ENCODE data around the gene SCAF11. TPM values are rescaled to one million over a fixed set of nuclear protein-coding genes. Genes with fewer than 3 reads are reported as not detected.
A peak's percentile ranks its signal among the peaks of the same experiment; 100 is the strongest.
"Not testable (repeated sequence)": the region's sequence is repeated elsewhere in the genome, so short reads cannot be mapped to it uniquely, and the experiment has no call there.

Gene SCAF11
- total and polyA plus RNA-seq, 11 donors: 26.4 to 148 (median 85.7) TPM

GRCh38 chr12:46020768-46021167 is 30.4 kb upstream of the SCAF11 start:
- Histone ChIP-seq H3K4me1 (no peaks in the 10 kb centered on the region), H3K27ac (no peak overlapping the region), H3K36me3 (no peaks in the 10 kb centered on the region), H3K9me3 (peaks cover 0 to 64% (median 19%) of the 10 kb centered on the region in 12 donors), H3K27me3 (no peaks in the 10 kb centered on the region), H3K4me3 (no peak overlapping the region)
- DNase-seq: no peak
- TF ChIP-seq, protein P1, sequence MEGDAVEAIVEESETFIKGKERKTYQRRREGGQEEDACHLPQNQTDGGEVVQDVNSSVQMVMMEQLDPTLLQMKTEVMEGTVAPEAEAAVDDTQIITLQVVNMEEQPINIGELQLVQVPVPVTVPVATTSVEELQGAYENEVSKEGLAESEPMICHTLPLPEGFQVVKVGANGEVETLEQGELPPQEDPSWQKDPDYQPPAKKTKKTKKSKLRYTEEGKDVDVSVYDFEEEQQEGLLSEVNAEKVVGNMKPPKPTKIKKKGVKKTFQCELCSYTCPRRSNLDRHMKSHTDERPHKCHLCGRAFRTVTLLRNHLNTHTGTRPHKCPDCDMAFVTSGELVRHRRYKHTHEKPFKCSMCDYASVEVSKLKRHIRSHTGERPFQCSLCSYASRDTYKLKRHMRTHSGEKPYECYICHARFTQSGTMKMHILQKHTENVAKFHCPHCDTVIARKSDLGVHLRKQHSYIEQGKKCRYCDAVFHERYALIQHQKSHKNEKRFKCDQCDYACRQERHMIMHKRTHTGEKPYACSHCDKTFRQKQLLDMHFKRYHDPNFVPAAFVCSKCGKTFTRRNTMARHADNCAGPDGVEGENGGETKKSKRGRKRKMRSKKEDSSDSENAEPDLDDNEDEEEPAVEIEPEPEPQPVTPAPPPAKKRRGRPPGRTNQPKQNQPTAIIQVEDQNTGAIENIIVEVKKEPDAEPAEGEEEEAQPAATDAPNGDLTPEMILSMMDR (IDR thresholded peaks at IDR 0.05): no peak
- TF ChIP-seq POLR2A (IDR thresholded peaks at IDR 0.05): no peak
- intact Hi-C loops (cut with DNase I): no loop called here
- ATAC-seq: no peak

- H3K4me1 ChIP-seq; intact Hi-C loops (cut with DNase I); H3K27me3 ChIP-seq; H3K36me3 ChIP-seq; H3K4me3 ChIP-seq; H3K27ac ChIP-seq; DNase-seq; ATAC-seq: not testable (repeated sequence)
- 47 to 71% (median 53%) methylated on average over 3 to 4 of the region's 4 CpGs for WGBS, 4 donors
- peaks cover 0 to 46% (median 15%) of the 10 kb centered on the region in 12 donors for H3K9me3 ChIP-seq
Measured at GRCh38 chr12:46018712-46019111, 28.3 kb upstream of the SCAF11 start.

DNA sequence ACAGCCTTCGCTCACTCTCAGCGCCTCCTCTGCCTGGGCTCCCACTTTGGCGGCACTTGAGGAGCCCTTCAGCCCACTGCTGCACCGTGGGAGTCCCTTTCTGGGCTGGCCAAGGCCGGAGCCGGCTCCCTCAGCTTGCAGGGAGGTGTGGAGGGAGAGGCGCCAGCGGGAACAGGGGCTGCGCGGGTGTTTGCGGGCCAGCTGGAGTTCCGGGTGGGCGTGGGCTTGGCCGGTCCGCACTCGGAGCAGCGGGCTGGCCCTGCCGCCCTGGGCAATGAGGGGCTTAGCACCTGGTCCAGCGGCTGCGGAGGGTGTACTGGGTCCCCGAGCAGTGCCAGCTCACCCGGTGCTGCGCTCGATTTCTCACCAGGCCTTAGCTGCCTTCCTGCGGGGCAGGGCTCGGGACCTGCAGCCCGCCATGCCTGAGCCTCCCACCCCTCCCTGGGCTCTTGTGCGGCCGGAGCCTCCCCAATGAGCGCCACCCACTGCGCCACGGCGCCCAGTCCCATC is 27.5 kb upstream of the SCAF11 start:
- H3K4me1 ChIP-seq; H3K36me3 ChIP-seq; DNase-seq; H3K27me3 ChIP-seq; H3K4me3 ChIP-seq; intact Hi-C loops (cut with DNase I); ATAC-seq; H3K27ac ChIP-seq: not testable (repeated sequence)
- H3K9me3 ChIP-seq: peaks cover 0 to 38% (median 15%) of the 10 kb centered on the region in 12 donors
- 85 to 92% (median 91%) methylated on average over 9 to 33 of the region's 33 CpGs for WGBS, 4 donors

DNA sequence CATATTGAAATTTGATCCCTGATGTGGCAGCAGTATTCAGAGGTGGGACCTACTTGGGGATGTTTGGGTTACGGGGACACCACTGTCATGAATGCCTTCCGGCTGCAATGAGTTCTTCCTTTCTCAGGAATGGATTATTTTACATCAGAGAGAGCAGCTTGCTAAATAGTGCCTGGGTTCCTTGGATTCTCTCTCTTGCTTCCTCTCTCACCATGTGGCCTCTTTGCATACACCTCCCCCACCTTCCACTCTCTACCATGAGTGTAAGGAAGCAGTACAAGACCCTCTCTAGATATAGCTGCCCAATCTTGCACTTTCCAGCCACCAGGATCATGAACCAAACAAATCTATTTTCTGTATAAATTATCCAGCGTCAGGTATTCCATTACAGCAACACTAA is 15.4 kb upstream of the SCAF11 start:
- WGBS, 4 donors: 87 to 94% (median 91%) methylated on average over 3 of the region's 3 CpGs
- TF ChIP-seq POLR2A (IDR thresholded peaks at IDR 0.05): no peak
- TF ChIP-seq, protein P1 (IDR thresholded peaks at IDR 0.05): no peak
- no peaks in the 10 kb centered on the region for H3K36me3 ChIP-seq
- H3K4me3 ChIP-seq: no peak overlapping the region
- intact Hi-C loops (cut with DNase I): loop anchor here in 6 of 10 donors (5.0 to 10.0 kb wide), 3 partner anchors 241 to 461 kb away; no protein-coding TSS in a partner anchor
- no peaks in the 10 kb centered on the region for H3K4me1 ChIP-seq
- no peak for DNase-seq
- H3K27me3 ChIP-seq: no peaks in the 10 kb centered on the region
- no peak overlapping the region for H3K27ac ChIP-seq
- ATAC-seq: no peak
- no peaks in the 10 kb centered on the region for H3K9me3 ChIP-seq

- no peak for ATAC-seq
- H3K36me3 ChIP-seq: no peaks in the 10 kb centered on the region
- TF ChIP-seq POLR2A (IDR thresholded peaks at IDR 0.05): no peak
- TF ChIP-seq, protein P1 (IDR thresholded peaks at IDR 0.05): peak in 11 of 12 donors; percentile 17 to 57 (median 42)
- WGBS, 4 donors: 77 to 85% (median 79%) methylated on average over 2 of the region's 2 CpGs
- no peak overlapping the region for H3K27ac ChIP-seq
- no peaks in the 10 kb centered on the region for H3K27me3 ChIP-seq
- no peak for DNase-seq
- intact Hi-C loops (cut with DNase I): loop anchor here in 6 of 10 donors (5.0 to 10.0 kb wide), 3 partner anchors 240 to 460 kb away; no protein-coding TSS in a partner anchor
- H3K4me1 ChIP-seq: no peaks in the 10 kb centered on the region
- H3K9me3 ChIP-seq: no peaks in the 10 kb centered on the region
- H3K4me3 ChIP-seq: no peak overlapping the region
Measured at GRCh38 chr12:46005151-46005797, 14.9 kb upstream of the SCAF11 start.

Measured in heart left ventricle (tissue), 16 donors.